HUES6 (cell line): Measurements from ENCODE around the gene CNKSR2.

Source experiments
- H3K27ac ChIP-seq: 2 replicates; pipeline ENCODE4 v1.7.0; 2013; ENCODE audit warnings: low read depth, mild to moderate bottlenecking, low read length, inconsistent platforms
- H3K27me3 ChIP-seq: 2 replicates; pipeline ENCODE4 v1.6.1; 2013; ENCODE audit warnings: low read length; ENCODE audit not compliant: control insufficient read depth, insufficient read depth
- H3K36me3 ChIP-seq: 2 replicates; pipeline ENCODE4 v1.6.1; 2013; ENCODE audit warnings: low read length; ENCODE audit not compliant: control insufficient read depth, insufficient read depth
- H3K4me1 ChIP-seq: 2 replicates; pipeline ENCODE4 v1.6.1; 2013; ENCODE audit warnings: low read length; ENCODE audit not compliant: control insufficient read depth, insufficient read depth
- H3K4me3 ChIP-seq: 2 replicates; pipeline ENCODE4 v1.5.1; 2013; ENCODE audit warnings: low read depth, low read length
- H3K9ac ChIP-seq: one replicate; pipeline ENCODE4 v1.6.1; 2013; ENCODE audit warnings: mild to moderate bottlenecking, low read length
- H3K9me3 ChIP-seq: 2 replicates; pipeline ENCODE4 v1.6.1; 2013; ENCODE audit warnings: low read depth, low read length; ENCODE audit not compliant: control insufficient read depth, insufficient read depth

The CNKSR2 gene

DNA sequence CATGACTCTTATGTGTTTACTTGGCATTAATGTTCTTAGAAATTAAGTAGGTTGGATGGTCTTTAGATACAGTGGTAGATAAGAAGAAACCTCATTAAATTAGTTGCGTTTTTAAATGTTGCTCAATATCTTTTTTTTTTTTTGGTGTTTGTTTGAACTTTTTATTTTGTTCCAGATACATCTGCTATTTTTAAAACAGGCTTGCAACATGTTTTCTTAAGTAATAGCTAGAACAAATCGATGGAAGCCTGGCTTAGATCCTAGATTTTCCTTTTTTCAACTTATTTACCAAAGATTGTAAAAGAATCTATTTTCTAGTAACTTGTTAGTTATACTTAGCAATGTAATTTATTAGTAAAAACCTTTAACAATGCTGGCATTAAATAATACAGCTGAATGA is 9.3 kb downstream of the CNKSR2 start:
- H3K9ac ChIP-seq, result no peak overlapping the region
- no peak overlapping the region for H3K27ac ChIP-seq
- H3K27me3 ChIP-seq, result no peaks in the 10 kb centered on the region
- no peak overlapping the region for H3K4me3 ChIP-seq
- H3K4me1 ChIP-seq, result peaks cover 5% of the 10 kb centered on the region; the same call in 1 of the 2 replicates
- H3K36me3 ChIP-seq, result no peaks in the 10 kb centered on the region
- no peaks in the 10 kb centered on the region for H3K9me3 ChIP-seq

DNA sequence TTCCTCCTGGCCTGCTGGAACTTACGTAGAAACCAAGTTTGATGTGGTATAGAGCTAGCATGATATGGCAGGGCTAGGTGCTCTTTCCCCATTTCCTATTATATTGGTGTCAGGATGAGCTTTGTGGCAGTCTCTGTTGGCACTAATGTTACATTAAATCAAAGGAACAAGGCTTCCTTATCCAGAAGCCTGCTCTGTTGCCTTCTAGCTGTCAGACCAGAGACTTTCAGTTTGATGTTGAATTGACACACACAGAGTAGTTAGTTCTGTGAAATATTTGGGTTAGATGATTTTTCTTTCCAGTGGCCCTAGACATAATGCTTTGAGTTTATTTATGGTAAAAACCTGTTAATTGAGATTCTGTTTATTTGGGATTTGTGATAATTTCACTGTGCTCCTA is 10.0 kb downstream of the CNKSR2 start:
- no peaks in the 10 kb centered on the region for H3K9me3 ChIP-seq
- no peaks in the 10 kb centered on the region for H3K27me3 ChIP-seq
- no peak overlapping the region for H3K4me3 ChIP-seq
- H3K9ac ChIP-seq, result no peak overlapping the region
- no peaks in the 10 kb centered on the region for H3K36me3 ChIP-seq
- H3K27ac ChIP-seq, result no peak overlapping the region
- peaks cover 5% of the 10 kb centered on the region; the same call in 1 of the 2 replicates for H3K4me1 ChIP-seq

DNA sequence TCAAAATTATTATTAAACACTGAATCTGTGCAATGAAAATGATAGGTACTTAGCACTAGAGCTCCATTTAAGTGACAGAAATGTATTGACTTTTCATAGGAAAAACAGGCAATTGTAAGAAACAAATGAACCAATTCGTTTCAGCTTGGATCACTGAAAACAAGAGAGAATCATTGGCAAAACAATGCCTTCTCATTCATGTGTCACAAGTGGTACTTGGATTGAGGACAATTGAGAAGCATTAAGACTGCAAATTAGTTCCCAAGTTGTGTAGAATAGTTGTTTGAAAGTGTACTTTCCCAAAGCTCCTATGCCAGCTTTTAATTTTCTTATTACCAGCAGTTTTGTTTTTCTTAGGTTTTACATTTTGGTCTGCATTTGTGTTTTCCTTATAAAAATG is 20.6 kb downstream of the CNKSR2 start:
- Histone ChIP-seq H3K9ac (no peak overlapping the region), H3K4me3 (no peak overlapping the region), H3K36me3 (peaks cover 3% of the 10 kb centered on the region; the same call in 1 of the 2 replicates), H3K9me3 (peaks cover 16% of the 10 kb centered on the region), H3K4me1 (peaks cover 26% of the 10 kb centered on the region), H3K27me3 (no peaks in the 10 kb centered on the region), H3K27ac (peak overlapping the region; percentile 64; the same call in 1 of the 2 replicates)

DNA sequence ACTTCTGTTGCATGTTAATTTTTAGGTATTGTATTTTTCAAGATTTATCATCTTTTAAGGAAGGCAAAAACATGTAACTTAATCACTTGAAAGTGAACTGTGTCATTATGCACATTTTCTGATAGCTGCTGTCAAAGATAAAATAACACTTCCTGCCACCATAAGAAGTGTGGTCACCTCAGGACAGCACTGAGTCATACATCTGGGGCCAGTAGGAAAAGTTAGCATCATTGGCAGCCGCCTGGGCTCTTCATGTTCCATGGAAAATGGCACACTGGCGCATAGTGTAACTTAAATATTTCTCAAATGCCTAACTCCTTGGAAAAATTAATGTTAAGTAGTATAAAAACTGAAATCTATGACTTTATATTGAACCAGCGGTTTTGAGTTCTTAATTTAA is 24.2 kb downstream of the CNKSR2 start:
- Histone ChIP-seq H3K9ac (no peak overlapping the region), H3K9me3 (no peaks in the 10 kb centered on the region), H3K4me1 (peaks cover 26% of the 10 kb centered on the region), H3K27me3 (no peaks in the 10 kb centered on the region), H3K4me3 (no peak overlapping the region), H3K36me3 (no peaks in the 10 kb centered on the region), H3K27ac (no peak overlapping the region)

DNA sequence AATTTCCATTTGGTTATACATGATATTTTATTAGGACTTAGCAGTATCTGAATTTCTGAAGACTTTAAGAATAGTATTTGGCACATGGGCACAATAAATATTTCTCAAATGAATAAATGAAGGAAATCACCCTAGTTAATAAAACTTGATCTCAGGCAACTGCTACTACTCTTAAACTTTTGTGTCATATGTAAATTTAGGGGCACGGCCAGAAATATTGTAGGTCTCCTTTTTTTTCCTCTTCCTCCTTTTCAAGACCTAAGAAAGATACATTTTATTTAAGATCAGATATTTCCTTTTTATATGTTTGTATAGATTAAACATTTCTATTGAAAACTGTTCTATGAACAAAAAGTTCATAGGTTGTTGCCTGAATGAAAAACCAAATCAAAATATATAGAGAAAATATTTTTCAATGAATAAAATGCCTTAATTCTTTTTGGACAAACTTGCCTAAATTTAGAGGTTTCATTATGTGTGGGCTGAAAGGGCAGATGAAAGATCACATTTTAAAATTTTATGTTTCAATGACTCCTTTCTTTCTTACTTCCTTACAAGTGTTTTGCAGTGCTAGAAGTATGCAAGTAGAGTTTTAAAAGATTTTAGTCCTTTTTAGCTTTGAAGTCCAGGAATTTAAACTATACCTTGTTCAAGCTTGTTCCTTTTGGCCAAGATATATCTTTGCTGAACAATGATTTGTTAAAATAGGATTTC is 26.3 kb downstream of the CNKSR2 start:
- no peak overlapping the region for H3K9ac ChIP-seq
- H3K4me3 ChIP-seq, result no peak overlapping the region
- H3K9me3 ChIP-seq, result no peaks in the 10 kb centered on the region
- H3K4me1 ChIP-seq, result peaks cover 7% of the 10 kb centered on the region
- H3K27me3 ChIP-seq, result no peaks in the 10 kb centered on the region
- no peaks in the 10 kb centered on the region for H3K36me3 ChIP-seq
- H3K27ac ChIP-seq, result no peak overlapping the region

DNA sequence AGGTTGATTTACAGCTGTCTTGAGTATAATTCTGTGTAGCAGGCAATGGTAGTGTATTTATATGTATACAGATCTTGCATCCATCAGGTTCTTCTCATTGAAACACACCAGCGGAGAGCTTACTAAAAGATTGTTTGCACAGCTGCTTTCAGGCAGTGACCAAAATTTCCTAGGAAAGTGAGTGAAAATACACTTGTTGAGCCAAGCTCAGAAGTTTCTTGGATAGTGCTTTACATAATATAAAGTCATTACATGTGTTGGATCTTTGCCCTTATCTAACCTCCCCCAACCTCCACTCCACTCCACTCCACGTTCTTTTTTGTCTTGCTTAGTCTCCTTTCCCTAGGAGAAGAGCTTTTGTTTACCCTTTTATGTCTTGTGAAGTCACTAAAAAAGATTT is 34.1 kb downstream of the CNKSR2 start:
- no peaks in the 10 kb centered on the region for H3K36me3 ChIP-seq
- no peak overlapping the region for H3K27ac ChIP-seq
- H3K9ac ChIP-seq, result no peak overlapping the region
- H3K9me3 ChIP-seq, result no peaks in the 10 kb centered on the region
- no peak overlapping the region for H3K4me3 ChIP-seq
- H3K27me3 ChIP-seq, result no peaks in the 10 kb centered on the region; the same call in 1 of the 2 replicates
- peaks cover 6% of the 10 kb centered on the region; the same call in 1 of the 2 replicates for H3K4me1 ChIP-seq

DNA sequence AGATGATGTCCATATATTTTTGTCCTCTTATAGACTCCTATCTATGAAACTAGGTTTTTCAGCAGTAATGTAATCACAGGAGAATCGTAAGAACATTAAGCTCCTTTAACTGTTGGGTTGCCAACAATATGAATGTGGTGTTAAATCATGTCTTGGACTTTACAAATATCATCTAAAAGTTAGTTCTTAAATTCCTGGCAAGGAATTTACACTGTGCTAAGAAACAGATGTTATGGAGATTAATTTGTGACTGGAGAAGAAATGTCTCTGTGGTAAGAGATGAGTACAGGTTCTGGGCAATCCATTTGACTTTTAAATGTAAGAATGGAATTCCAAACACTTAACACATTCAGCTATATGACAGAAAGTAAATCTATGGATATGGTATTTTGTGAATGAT is 34.6 kb downstream of the CNKSR2 start:
- H3K4me1 ChIP-seq, result peaks cover 6% of the 10 kb centered on the region; the same call in 1 of the 2 replicates
- H3K9me3 ChIP-seq, result no peaks in the 10 kb centered on the region
- no peaks in the 10 kb centered on the region; the same call in 1 of the 2 replicates for H3K27me3 ChIP-seq
- H3K9ac ChIP-seq, result no peak overlapping the region
- H3K36me3 ChIP-seq, result no peaks in the 10 kb centered on the region
- no peak overlapping the region for H3K4me3 ChIP-seq
- H3K27ac ChIP-seq, result no peak overlapping the region

DNA sequence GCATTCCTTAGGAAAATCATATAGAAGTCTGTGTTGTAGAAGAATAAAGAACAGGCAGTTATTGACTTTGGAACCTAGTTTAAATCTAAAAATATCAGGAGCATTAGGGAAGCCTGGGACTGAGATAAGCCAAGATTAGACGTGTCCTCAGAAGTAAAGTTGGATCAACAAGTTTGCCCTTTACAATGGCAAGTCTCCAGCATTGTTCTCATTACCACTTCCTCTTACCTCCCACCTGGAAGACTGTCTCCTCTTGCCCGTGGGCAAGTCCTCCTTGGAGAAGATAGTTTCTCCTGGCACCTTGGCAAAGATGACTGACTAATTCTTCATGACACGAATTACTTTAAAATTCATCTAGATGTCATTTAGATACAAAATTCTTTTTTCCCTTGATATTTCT is 37.8 kb downstream of the CNKSR2 start:
- H3K4me3 ChIP-seq, result no peak overlapping the region
- H3K36me3 ChIP-seq, result no peaks in the 10 kb centered on the region
- H3K9ac ChIP-seq, result no peak overlapping the region
- peaks cover 6% of the 10 kb centered on the region; the same call in 1 of the 2 replicates for H3K4me1 ChIP-seq
- no peaks in the 10 kb centered on the region for H3K9me3 ChIP-seq
- no peaks in the 10 kb centered on the region; the same call in 1 of the 2 replicates for H3K27me3 ChIP-seq
- no peak overlapping the region for H3K27ac ChIP-seq

DNA sequence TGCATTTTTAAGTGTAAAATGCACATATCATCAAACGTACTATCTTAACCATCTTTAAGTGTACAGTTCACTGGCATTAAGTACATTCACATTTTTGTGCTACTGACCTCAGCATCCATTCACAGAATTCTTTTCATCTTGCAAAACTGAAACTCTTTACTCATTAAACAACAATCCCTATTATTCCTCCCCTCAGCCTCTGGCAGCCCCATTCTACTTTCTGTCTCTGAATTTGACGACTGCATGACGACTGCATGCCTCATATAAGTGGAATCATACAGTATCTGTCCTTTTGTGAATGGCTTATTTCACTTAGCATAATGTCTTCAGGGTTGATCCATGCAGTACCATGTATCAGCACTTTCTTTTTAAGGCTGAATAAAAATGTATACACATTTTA is 38.7 kb downstream of the CNKSR2 start:
- H3K9ac ChIP-seq, result no peak overlapping the region
- H3K27me3 ChIP-seq, result no peaks in the 10 kb centered on the region; the same call in 1 of the 2 replicates
- H3K27ac ChIP-seq, result no peak overlapping the region
- peaks cover 6% of the 10 kb centered on the region; the same call in 1 of the 2 replicates for H3K4me1 ChIP-seq
- H3K4me3 ChIP-seq, result no peak overlapping the region
- no peaks in the 10 kb centered on the region for H3K36me3 ChIP-seq
- no peaks in the 10 kb centered on the region for H3K9me3 ChIP-seq

DNA sequence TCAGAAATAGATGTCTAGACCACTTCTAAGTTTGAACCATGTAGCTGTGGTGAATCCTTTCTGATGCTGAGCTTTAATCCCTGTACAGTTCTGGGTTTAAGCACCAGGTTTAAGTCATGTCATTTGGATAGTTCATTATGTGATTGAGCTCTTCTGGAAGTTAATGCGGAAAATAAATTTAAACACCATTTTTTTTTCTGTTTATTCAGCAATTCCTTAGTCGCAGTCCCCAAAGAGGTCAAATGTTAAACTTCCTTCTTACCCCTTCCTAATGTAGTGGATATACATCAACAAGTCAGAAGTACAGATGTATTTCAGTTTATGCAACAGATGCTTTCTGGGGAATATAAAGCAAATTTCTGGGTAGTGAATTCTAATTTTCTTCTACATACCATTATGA is 52.9 kb downstream of the CNKSR2 start:
- Histone ChIP-seq H3K36me3 (no peaks in the 10 kb centered on the region; the same call in 1 of the 2 replicates), H3K9me3 (no peaks in the 10 kb centered on the region), H3K27ac (no peak overlapping the region), H3K27me3 (no peaks in the 10 kb centered on the region; the same call in 1 of the 2 replicates), H3K9ac (no peak overlapping the region), H3K4me1 (no peaks in the 10 kb centered on the region), H3K4me3 (no peak overlapping the region)

DNA sequence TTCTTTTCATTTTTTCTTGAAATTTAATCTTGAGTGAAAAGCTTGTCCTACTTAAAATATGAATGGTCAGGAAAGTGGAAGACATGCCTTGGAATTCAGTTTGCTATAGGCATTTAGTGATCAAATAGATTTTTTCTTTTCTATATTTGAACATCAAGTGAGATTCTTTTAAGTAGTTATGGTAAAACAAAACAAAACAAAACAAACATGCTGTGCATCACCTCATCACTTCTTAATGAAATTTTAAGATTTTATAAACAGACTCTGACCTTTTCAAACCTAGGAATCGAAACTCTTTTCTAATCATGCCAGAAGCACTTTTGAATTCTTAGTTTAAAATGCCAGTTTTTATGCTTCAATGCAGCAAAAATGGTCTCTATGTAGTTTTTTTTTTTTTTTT is 62.8 kb downstream of the CNKSR2 start:
- no peaks in the 10 kb centered on the region for H3K36me3 ChIP-seq
- no peak overlapping the region for H3K9ac ChIP-seq
- peaks cover 15% of the 10 kb centered on the region; the same call in 1 of the 2 replicates for H3K4me1 ChIP-seq
- H3K9me3 ChIP-seq, result no peaks in the 10 kb centered on the region
- no peak overlapping the region for H3K4me3 ChIP-seq
- H3K27me3 ChIP-seq, result no peaks in the 10 kb centered on the region; the same call in 1 of the 2 replicates
- H3K27ac ChIP-seq, result peak overlapping the region; percentile 50; the same call in 1 of the 2 replicates
